HG02870 (cell line): Measurements from ENCODE around the gene HNRNPLL.

ENCODE experiments used
- ATAC-seq: cut with Tn5 transposase; IDR thresholded peaks from one replicate; pipeline ENCODE4 v1.9.1; 2021; ENCODE audit warnings: mild to moderate bottlenecking, moderate library complexity; ENCODE audit not compliant: unreplicated experiment

Gene HNRNPLL

GRCh38 chr2:38533757-38534545, 68.8 kb downstream of the HNRNPLL start:
- no peak for ATAC-seq

- ATAC-seq = peak; percentile 95
Measured at GRCh38 chr2:38533180-38533579, 69.5 kb downstream of the HNRNPLL start.

- ATAC-seq = no peak
Measured at GRCh38 chr2:38532366-38532765, 70.4 kb downstream of the HNRNPLL start.

- no peak for ATAC-seq
Measured at GRCh38 chr2:38529208-38529607, 73.5 kb downstream of the HNRNPLL start.

GRCh38 chr2:38528534-38528933, 74.2 kb downstream of the HNRNPLL start:
- ATAC-seq = no peak

- no peak for ATAC-seq
Measured at GRCh38 chr2:38528008-38528442, 74.7 kb downstream of the HNRNPLL start.

- no peak for ATAC-seq
Measured at GRCh38 chr2:38527338-38528007, 75.3 kb downstream of the HNRNPLL start.

- ATAC-seq = no peak
Measured at GRCh38 chr2:38526195-38526594, 76.5 kb downstream of the HNRNPLL start.

- no peak for ATAC-seq
Measured at GRCh38 chr2:38524580-38524979, 78.1 kb downstream of the HNRNPLL start.

GRCh38 chr2:38523728-38524437, 78.8 kb downstream of the HNRNPLL start:
- ATAC-seq = no peak

GRCh38 chr2:38522754-38523349, 79.9 kb downstream of the HNRNPLL start:
- ATAC-seq = no peak

- ATAC-seq = no peak
Measured at GRCh38 chr2:38521835-38522234, 80.9 kb downstream of the HNRNPLL start.

GRCh38 chr2:38517284-38517683, 85.4 kb downstream of the HNRNPLL start:
- ATAC-seq = no peak

GRCh38 chr2:38516526-38516925, 86.2 kb downstream of the HNRNPLL start:
- ATAC-seq = no peak

GRCh38 chr2:38516122-38516521, 86.6 kb downstream of the HNRNPLL start:
- ATAC-seq = no peak

- ATAC-seq = no peak
Measured at GRCh38 chr2:38515155-38516074, 87.3 kb downstream of the HNRNPLL start.

GRCh38 chr2:38514603-38515154, 88.0 kb downstream of the HNRNPLL start:
- no peak for ATAC-seq

- ATAC-seq = no peak
Measured at GRCh38 chr2:38512211-38512610, 90.5 kb downstream of the HNRNPLL start.
